BLaER1 (cell line): ENCODE measurements around the gene CAPN9.
A peak's percentile ranks its signal among the peaks of the same experiment; 100 is the strongest.

Experiments
- H3K27ac ChIP-seq: shearing (Covaris generic); formaldehyde crosslinking; 2 replicates; pipeline ENCODE4 v1.8.1; 2022
- H3K27me3 ChIP-seq: shearing (Covaris generic); formaldehyde crosslinking; 2 replicates; pipeline ENCODE4 v1.8.1; 2022
- H3K36me3 ChIP-seq: shearing (Covaris generic); formaldehyde crosslinking; 2 replicates; pipeline ENCODE4 v1.8.1; 2022
- H3K4me1 ChIP-seq: shearing (Covaris generic); formaldehyde crosslinking; 2 replicates; pipeline ENCODE4 v1.8.1; 2022
- H3K4me2 ChIP-seq: shearing (Covaris generic); formaldehyde crosslinking; 2 replicates; pipeline ENCODE4 v1.8.1; 2022
- H3K4me3 ChIP-seq: shearing (Covaris generic); formaldehyde crosslinking; 2 replicates; pipeline ENCODE4 v1.8.1; 2022
- H3K9ac ChIP-seq: shearing (Covaris generic); formaldehyde crosslinking; 2 replicates; pipeline ENCODE4 v1.8.1; 2022
- H3K9me3 ChIP-seq: shearing (Covaris generic); formaldehyde crosslinking; 2 replicates; pipeline ENCODE4 v1.8.1; 2022
- H4K20me1 ChIP-seq: shearing (Covaris generic); formaldehyde crosslinking; 2 replicates; pipeline ENCODE4 v1.8.1; 2022
- Cebpa-rat ChIP-seq: shearing (Covaris generic); IDR thresholded peaks from 2 replicates; pipeline ENCODE4 v1.8.1; 2022

Gene CAPN9

DNA sequence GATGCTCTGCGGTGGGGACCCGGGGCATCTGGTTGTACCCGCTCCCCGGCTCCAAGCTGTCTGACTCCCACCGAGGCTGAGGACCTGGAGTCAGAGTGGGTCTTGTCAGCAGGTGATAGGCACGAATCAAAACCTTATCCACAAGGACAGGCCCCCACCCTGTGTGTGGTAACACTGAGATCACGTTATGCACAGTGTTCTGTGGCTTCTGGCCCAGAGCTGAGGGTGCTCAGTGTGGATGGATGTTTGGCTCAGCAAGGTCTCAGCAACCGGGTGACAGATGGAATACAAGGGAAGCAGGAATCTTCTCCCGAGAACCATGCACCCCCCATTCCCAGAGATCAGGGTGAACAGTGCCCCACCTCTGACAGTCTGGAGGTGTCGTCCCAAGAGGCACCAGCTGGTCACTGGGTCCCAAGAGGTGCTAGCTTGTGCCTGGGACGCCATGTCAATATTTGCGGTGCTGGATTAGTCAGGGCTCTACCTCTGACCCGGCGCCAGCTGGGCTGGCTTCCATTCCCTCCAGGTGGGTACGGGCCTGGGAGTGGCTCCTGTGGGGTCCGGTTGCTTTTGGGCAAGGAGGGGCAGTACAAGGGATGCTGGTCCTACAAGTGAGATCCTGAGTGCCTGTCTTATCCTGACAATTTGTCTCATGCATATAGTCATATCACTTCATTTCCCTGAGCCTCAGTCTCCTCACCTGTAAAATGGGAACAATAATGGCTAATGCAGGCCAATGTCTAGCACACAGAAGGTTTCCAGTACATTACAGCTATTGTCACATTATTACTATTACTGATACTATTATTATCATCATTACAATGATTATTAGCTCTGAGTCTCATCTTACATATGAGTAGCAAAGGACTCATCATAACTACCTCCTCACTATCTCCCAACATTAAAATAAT is 957 bp downstream of the CAPN9 start:
- peaks cover 47% of the 10 kb centered on the region for H3K4me1 ChIP-seq
- H4K20me1 ChIP-seq = no peaks in the 10 kb centered on the region
- no peak overlapping the region for H3K4me2 ChIP-seq
- no peaks in the 10 kb centered on the region for H3K27me3 ChIP-seq
- H3K9ac ChIP-seq = no peak overlapping the region
- H3K9me3 ChIP-seq = no peaks in the 10 kb centered on the region
- H3K4me3 ChIP-seq = no peak overlapping the region
- TF ChIP-seq Cebpa-rat = no peak
- no peaks in the 10 kb centered on the region for H3K36me3 ChIP-seq
- no peak overlapping the region for H3K27ac ChIP-seq

DNA sequence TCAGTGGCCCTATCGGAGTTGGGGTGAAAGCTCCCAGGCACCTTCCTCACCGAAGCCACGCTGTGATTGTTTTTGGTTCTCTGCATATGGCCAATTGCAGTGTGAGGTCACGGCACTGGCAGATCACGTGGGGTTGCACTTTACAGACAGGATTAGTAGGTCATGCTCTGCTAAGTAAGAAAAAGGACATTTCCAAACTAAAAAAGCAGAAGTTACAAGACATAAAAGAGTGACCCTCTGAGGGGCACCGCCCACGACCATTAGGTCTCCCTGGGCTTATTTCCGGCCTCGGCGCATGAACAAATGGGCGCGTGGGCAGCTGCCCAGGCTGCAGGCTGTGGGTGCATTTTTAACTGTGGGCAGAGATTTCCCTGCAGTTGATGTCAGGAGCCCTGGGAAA is 2.0 kb downstream of the CAPN9 start:
- no peak overlapping the region for H3K9ac ChIP-seq
- H3K4me3 ChIP-seq = no peak overlapping the region
- no peaks in the 10 kb centered on the region for H3K27me3 ChIP-seq
- no peak for TF ChIP-seq Cebpa-rat
- H3K36me3 ChIP-seq = no peaks in the 10 kb centered on the region
- H3K4me2 ChIP-seq = peak overlapping the region; percentile 81
- peaks cover 51% of the 10 kb centered on the region for H3K4me1 ChIP-seq
- H4K20me1 ChIP-seq = no peaks in the 10 kb centered on the region
- no peaks in the 10 kb centered on the region for H3K9me3 ChIP-seq
- no peak overlapping the region; the same call in 1 of the 2 replicates for H3K27ac ChIP-seq

DNA sequence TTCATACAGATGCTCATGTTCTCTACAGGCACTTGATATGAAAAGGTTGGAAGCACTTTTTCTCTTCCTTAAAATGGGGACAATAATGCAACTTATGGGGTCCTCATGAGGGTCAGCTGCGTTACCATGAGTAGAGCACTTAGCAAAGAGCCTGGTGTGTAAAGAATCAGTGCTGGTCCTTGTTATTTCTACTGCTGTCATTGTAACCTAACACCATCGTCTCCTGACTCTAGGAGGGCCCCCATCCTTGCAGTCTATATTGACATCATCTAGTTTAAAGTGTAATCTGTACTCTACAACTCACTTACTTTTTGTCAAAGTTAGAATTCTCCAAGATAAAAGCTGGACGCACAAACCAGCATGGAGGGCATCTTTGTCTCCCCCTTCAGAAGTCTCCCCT is 2.4 kb downstream of the CAPN9 start:
- Histone ChIP-seq H3K4me2 (peak overlapping the region; percentile 81), H3K27me3 (no peaks in the 10 kb centered on the region), H3K36me3 (no peaks in the 10 kb centered on the region), H3K27ac (no peak overlapping the region; the same call in 1 of the 2 replicates), H4K20me1 (no peaks in the 10 kb centered on the region), H3K9me3 (no peaks in the 10 kb centered on the region), H3K9ac (no peak overlapping the region), H3K4me3 (no peak overlapping the region), H3K4me1 (peaks cover 51% of the 10 kb centered on the region)
- TF ChIP-seq Cebpa-rat = no peak

DNA sequence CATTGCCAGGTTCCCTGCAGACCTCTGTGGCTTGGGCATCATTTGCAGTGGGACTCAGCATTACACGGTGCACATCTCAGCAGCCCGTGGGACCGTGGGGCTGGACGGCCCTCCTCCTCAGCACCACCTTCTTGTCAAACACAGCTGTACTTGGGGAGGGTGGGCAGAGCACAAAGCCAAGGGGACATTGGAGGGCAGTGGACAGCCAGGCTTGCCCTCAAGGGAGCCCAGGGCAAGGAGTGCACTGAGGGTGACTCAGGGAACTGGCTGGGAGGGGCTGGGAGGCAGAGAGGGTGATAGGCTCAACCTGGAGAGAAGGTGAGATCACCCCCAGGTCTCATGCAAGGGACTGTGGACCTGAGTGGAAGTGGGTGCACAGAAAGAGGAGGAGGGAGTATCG is 3.4 kb downstream of the CAPN9 start:
- H3K27ac ChIP-seq = 0 out of 2 replicates have a peak overlapping the region, but pooled peaks have one; percentile 30
- no peak overlapping the region for H3K9ac ChIP-seq
- no peak overlapping the region for H3K4me2 ChIP-seq

DNA sequence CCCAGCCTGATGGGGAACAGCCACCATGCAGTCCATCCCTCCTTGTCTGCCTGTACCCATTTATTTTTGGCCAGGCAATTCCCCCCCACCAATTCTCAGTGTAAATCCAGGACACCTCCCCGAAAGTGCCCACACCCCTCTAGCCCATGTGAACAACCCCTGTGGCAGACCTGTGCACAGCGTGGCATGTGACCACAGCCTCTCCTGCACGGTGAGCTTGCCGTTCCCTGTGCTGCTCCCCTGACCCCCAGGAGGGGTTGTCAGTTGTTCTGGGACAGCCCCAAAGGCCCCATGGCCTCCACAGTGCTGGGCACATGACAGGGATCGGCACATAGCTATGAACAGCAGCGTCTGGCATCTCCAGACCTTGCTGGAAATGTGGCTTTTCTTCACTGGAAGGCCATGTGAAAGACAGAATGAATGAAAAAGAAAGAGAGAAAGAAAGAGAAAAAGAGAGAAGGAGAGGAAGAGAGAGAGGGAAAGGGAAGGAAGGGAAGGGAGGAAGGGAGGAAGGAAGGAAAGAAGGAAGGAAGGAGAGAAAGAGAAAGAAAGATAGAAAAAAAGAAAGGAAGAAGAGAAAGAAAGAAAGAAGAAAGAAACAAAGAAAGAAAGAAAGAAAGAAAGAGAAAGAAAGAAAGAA is 3.9 kb downstream of the CAPN9 start:
- Histone ChIP-seq H3K4me1 (peaks cover 51% of the 10 kb centered on the region), H3K9me3 (no peaks in the 10 kb centered on the region), H4K20me1 (no peaks in the 10 kb centered on the region), H3K4me2 (no peak overlapping the region), H3K4me3 (no peak overlapping the region), H3K36me3 (no peaks in the 10 kb centered on the region), H3K27me3 (no peaks in the 10 kb centered on the region), H3K27ac (0 out of 2 replicates have a peak overlapping the region, but pooled peaks have one; percentile 30), H3K9ac (no peak overlapping the region)
- TF ChIP-seq Cebpa-rat = no peak

More for the DNA sequence above, 3.4 kb downstream of the CAPN9 start:
- Histone ChIP-seq H3K36me3 (no peaks in the 10 kb centered on the region), H3K9me3 (no peaks in the 10 kb centered on the region), H3K4me3 (no peak overlapping the region), H3K27me3 (no peaks in the 10 kb centered on the region), H3K4me1 (peaks cover 51% of the 10 kb centered on the region), H4K20me1 (no peaks in the 10 kb centered on the region)
- TF ChIP-seq Cebpa-rat = no peak

DNA sequence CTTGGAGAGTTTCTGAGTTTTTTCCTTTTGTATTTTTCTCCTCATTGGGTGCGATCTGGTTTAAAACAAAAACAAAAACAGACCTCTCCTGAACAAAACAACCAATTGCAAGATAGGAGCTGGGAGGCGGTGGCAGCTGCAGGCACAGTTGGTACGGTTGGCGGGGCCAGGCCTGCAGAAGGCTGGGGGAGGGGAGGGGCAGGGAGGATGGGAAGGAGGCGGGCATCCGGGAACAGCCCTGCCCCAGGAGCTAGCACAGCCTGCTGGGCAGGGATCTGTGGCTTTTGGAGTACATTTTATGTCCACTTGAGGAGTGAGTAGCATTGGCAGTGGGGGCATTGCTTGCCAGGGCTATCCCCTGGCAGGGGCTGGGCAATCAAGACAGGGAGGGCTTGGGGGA is 5.2 kb downstream of the CAPN9 start:
- H3K36me3 ChIP-seq = no peaks in the 10 kb centered on the region
- H3K9ac ChIP-seq = no peak overlapping the region
- H3K4me1 ChIP-seq = peaks cover 51% of the 10 kb centered on the region
- no peaks in the 10 kb centered on the region for H3K27me3 ChIP-seq
- peak overlapping the region; percentile 81 for H3K4me2 ChIP-seq
- H3K9me3 ChIP-seq = no peaks in the 10 kb centered on the region
- no peak overlapping the region for H3K4me3 ChIP-seq
- no peaks in the 10 kb centered on the region for H4K20me1 ChIP-seq
- peak overlapping the region; percentile 88 for H3K27ac ChIP-seq
- no peak for TF ChIP-seq Cebpa-rat

DNA sequence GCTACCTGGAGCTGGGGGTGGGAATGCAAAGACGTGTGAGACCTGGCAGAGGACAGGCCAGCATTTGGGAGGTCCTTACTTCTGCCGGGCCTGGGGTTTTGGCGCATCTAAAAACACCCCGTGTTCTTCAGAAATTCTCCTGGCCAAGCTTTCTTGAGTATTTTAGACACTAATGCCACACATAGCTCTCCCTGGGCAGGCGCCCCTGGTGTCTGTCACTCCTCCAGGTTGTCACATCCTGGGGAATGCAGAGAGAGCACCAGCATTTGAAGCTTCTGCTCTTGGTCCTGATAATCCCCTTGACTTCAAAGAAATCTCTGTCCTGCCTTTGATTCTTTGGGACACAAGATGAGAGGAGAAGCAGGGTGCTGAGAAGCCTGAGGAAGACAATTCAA is 6.0 kb downstream of the CAPN9 start:
- H3K27me3 ChIP-seq = no peaks in the 10 kb centered on the region
- H3K27ac ChIP-seq = peak overlapping the region; percentile 88
- no peaks in the 10 kb centered on the region for H3K36me3 ChIP-seq
- H4K20me1 ChIP-seq = no peaks in the 10 kb centered on the region
- H3K9me3 ChIP-seq = no peaks in the 10 kb centered on the region
- peak overlapping the region; percentile 78 for H3K9ac ChIP-seq
- peaks cover 44% of the 10 kb centered on the region for H3K4me1 ChIP-seq
- peak overlapping the region; percentile 51; the same call in 1 of the 2 replicates for H3K4me3 ChIP-seq
- peak overlapping the region; percentile 81 for H3K4me2 ChIP-seq
- no peak for TF ChIP-seq Cebpa-rat

DNA sequence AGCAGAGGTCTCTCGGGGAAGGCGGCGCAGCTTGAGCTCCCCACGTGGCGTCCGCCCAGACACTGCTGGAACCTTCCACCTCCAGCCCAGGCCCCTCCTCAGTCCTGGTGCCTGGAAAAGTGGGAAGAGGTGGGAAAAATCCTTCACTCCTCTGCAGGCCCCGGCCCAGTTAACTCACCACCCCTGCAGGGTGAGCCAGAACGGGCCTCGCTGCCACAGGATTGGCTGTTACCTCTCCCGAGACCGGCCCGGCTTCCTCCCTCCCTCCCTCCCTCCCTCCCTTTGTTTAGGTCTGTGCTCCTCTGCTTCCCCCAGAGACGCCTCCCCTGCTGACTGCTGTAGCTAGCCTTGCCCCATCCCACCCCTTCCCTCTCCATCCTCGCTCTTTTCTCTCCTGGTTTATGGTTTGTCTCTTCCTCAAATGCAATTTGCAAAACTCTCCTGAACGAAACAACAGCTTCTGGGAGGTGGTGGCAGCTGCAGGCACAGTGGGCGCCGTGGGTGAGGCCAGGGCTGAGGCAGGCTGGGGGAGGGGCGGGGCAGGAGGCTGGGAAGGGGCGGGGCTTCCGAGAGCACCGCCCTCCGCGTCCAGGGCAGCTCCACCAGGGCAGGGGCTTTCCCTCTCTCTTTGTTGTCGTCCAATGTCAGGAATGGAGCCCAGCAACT is 6.5 kb downstream of the CAPN9 start:
- Histone ChIP-seq H3K4me2 (peak overlapping the region; percentile 81), H3K27me3 (no peaks in the 10 kb centered on the region), H3K9ac (peak overlapping the region; percentile 78), H3K27ac (peak overlapping the region; percentile 88), H3K9me3 (no peaks in the 10 kb centered on the region), H3K4me1 (peaks cover 41% of the 10 kb centered on the region), H3K36me3 (no peaks in the 10 kb centered on the region), H3K4me3 (peak overlapping the region; percentile 51), H4K20me1 (no peaks in the 10 kb centered on the region)
- no peak for TF ChIP-seq Cebpa-rat

DNA sequence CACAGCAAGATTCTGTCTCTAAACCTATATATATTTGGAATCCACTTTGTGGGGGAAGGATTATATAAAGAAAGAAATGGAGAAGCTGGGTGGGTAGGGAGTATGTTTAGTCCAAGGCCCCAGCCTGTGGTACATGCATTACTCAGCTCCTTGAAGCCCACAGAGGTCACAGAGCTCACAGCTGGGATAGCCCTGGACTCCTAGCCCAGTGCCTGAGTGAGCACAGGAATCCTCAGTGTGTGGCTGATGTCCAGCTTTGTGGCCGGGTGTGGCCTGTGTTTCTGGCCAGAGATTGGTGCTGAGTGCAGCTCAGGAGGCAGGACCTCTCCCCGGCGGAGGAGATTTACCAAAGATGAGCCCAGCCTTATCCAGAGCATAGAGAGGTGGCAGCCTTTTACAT is 7.6 kb downstream of the CAPN9 start:
- H3K27me3 ChIP-seq = no peaks in the 10 kb centered on the region
- H3K4me3 ChIP-seq = no peak overlapping the region
- H3K4me1 ChIP-seq = peaks cover 31% of the 10 kb centered on the region
- no peak overlapping the region for H3K4me2 ChIP-seq
- no peak for TF ChIP-seq Cebpa-rat
- no peaks in the 10 kb centered on the region for H4K20me1 ChIP-seq
- H3K9me3 ChIP-seq = no peaks in the 10 kb centered on the region
- H3K36me3 ChIP-seq = no peaks in the 10 kb centered on the region
- peak overlapping the region; percentile 3; the same call in 1 of the 2 replicates for H3K27ac ChIP-seq
- H3K9ac ChIP-seq = no peak overlapping the region
